DND-41 (cell line): ENCODE results near the gene TMEM209.

Source experiments
- ATAC-seq: fragments of 200-7000 bp; cut with Tn5 transposase; 3 replicates; pipeline ENCODE4 v1.9.1; 2021; ENCODE audit warnings: low read depth; ENCODE audit not compliant: insufficient read depth
- DNase-seq: peaks from one replicate; pipeline ENCODE4 v3.0.0-alpha.2; 2020
- H2AFZ ChIP-seq: 2 replicates; pipeline ENCODE4 v1.6.0; 2012; ENCODE audit warnings: low read depth, low read length
- H3K27ac ChIP-seq: 2 replicates; pipeline ENCODE4 v1.5.1; 2012; ENCODE audit warnings: low read length, inconsistent platforms
- H3K27me3 ChIP-seq: fragments of 200-600 bp; sonication (generic); 2 replicates; pipeline ENCODE4 v1.6.0; 2012; ENCODE audit warnings: low read length, mild to moderate bottlenecking, inconsistent platforms; ENCODE audit not compliant: insufficient read depth, poor library complexity
- H3K36me3 ChIP-seq: 2 replicates; pipeline ENCODE4 v1.5.1; 2012; ENCODE audit warnings: low read length, inconsistent platforms; ENCODE audit not compliant: insufficient read depth
- H3K4me1 ChIP-seq: 2 replicates; pipeline ENCODE4 v1.5.1; 2012; ENCODE audit warnings: mild to moderate bottlenecking, low read length; ENCODE audit not compliant: insufficient read depth
- H3K4me2 ChIP-seq: 2 replicates; pipeline ENCODE4 v1.6.0; 2012; ENCODE audit warnings: mild to moderate bottlenecking, moderate library complexity, low read length, inconsistent platforms; ENCODE audit not compliant: insufficient read depth
- H3K4me3 ChIP-seq, 2 experiments: fragments of 200-600 bp in 1 of 2; shearing (Covaris generic) in 1 of 2; 2 replicates each; pipeline ENCODE4 v1.5.1; 2012 to 2016; ENCODE audit warnings: inconsistent platforms in 2 of 2, low read length in 2 of 2, mild to moderate bottlenecking in 2 of 2, low read depth in 1 of 2, moderate library complexity in 1 of 2
- H3K79me2 ChIP-seq: 2 replicates; pipeline ENCODE4 v1.6.0; 2012; ENCODE audit warnings: low read length, inconsistent platforms; ENCODE audit not compliant: insufficient read depth
- H3K9ac ChIP-seq: 2 replicates; pipeline ENCODE4 v1.6.0; 2012; ENCODE audit warnings: low read depth, mild to moderate bottlenecking, inconsistent platforms, low read length, moderate library complexity
- H3K9me3 ChIP-seq: 2 replicates; pipeline ENCODE4 v1.5.1; 2012; ENCODE audit warnings: low read length, moderate library complexity, mild to moderate bottlenecking, inconsistent platforms; ENCODE audit not compliant: insufficient read depth, severe bottlenecking
- H4K20me1 ChIP-seq: 2 replicates; pipeline ENCODE4 v1.6.0; 2012; ENCODE audit warnings: low read length; ENCODE audit not compliant: insufficient read depth
- EZH2 ChIP-seq: IDR thresholded peaks from 3 replicates; pipeline ENCODE4 v1.6.1; 2012; ENCODE audit warnings: borderline replicate concordance, low read depth, mild to moderate bottlenecking, moderate library complexity, low read length, inconsistent platforms; ENCODE audit not compliant: severe bottlenecking
- TF ChIP-seq, protein P1 (sequence below): IDR thresholded peaks from 2 replicates; pipeline ENCODE4 v1.5.1; 2012; ENCODE audit warnings: borderline replicate concordance, low read length, moderate library complexity, mild to moderate bottlenecking; ENCODE audit not compliant: poor library complexity, severe bottlenecking; ENCODE audit errors: extremely low read depth

The TMEM209 gene

DNA sequence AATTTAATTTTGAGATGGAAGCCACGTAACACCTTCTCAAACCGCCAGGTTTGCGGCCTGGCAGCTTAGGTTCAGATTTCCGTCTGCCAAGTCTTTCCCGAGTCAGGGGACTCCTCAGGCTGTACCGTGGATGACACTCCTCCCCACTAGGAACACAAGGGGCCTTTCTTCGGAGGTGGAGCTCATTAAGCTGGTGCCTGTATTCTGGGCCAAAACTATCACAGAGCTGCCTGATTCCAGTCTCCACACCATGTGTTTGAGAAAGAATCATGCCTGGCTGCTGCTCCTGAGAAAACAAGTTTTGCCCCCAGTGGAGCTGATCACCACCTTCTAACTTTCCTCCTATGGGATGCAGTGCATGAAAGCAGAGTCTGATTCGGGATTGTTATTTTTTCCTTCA is 44.8 kb downstream of the TMEM209 start:
- no peaks in the 10 kb centered on the region; the same call in 1 of the 2 replicates for H4K20me1 ChIP-seq
- no peak overlapping the region for H3K4me2 ChIP-seq
- no peaks in the 10 kb centered on the region for H3K79me2 ChIP-seq
- H3K4me1 ChIP-seq = no peaks in the 10 kb centered on the region
- TF ChIP-seq EZH2 = no peak
- TF ChIP-seq, protein P1, sequence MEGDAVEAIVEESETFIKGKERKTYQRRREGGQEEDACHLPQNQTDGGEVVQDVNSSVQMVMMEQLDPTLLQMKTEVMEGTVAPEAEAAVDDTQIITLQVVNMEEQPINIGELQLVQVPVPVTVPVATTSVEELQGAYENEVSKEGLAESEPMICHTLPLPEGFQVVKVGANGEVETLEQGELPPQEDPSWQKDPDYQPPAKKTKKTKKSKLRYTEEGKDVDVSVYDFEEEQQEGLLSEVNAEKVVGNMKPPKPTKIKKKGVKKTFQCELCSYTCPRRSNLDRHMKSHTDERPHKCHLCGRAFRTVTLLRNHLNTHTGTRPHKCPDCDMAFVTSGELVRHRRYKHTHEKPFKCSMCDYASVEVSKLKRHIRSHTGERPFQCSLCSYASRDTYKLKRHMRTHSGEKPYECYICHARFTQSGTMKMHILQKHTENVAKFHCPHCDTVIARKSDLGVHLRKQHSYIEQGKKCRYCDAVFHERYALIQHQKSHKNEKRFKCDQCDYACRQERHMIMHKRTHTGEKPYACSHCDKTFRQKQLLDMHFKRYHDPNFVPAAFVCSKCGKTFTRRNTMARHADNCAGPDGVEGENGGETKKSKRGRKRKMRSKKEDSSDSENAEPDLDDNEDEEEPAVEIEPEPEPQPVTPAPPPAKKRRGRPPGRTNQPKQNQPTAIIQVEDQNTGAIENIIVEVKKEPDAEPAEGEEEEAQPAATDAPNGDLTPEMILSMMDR = no peak
- no peaks in the 10 kb centered on the region for H3K9me3 ChIP-seq
- no peak for ATAC-seq
- H3K27ac ChIP-seq = no peak overlapping the region
- peaks cover 49% of the 10 kb centered on the region for H3K36me3 ChIP-seq
- H3K27me3 ChIP-seq = no peaks in the 10 kb centered on the region
- no peak overlapping the region for H3K9ac ChIP-seq
- no peak overlapping the region for H2AFZ ChIP-seq
- no peak for DNase-seq
- H3K4me3 ChIP-seq = no peak overlapping the region

DNA sequence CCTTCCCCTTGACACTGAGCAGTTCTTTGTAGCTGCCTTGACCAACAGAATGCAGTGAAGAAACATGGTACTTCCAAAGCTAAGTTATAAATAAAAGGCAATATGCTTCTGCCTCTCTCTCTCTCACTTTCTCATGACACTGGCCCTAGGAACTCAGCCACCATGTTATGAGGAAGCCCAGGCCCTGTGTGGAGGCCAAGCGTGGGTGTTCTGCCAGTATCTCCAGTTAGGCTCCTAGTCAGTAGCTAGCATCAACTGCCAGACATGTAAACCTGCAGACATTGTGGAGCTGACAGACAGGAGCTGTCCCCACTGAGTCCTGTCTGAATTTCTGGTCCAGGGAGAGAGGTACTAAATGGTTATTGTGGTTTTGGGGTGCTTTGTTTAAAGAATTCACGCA is 45.2 kb downstream of the TMEM209 start:
- DNase-seq = no peak
- Histone ChIP-seq H2AFZ (no peak overlapping the region), H3K79me2 (no peaks in the 10 kb centered on the region), H3K27ac (no peak overlapping the region), H4K20me1 (no peaks in the 10 kb centered on the region; the same call in 1 of the 2 replicates), H3K9ac (no peak overlapping the region), H3K4me1 (no peaks in the 10 kb centered on the region), H3K4me2 (no peak overlapping the region), H3K36me3 (peaks cover 45% of the 10 kb centered on the region), H3K4me3 (no peak overlapping the region), H3K27me3 (no peaks in the 10 kb centered on the region), H3K9me3 (no peaks in the 10 kb centered on the region)
- ATAC-seq = no peak
- TF ChIP-seq, protein P1 = no peak
- TF ChIP-seq EZH2 = no peak

DNA sequence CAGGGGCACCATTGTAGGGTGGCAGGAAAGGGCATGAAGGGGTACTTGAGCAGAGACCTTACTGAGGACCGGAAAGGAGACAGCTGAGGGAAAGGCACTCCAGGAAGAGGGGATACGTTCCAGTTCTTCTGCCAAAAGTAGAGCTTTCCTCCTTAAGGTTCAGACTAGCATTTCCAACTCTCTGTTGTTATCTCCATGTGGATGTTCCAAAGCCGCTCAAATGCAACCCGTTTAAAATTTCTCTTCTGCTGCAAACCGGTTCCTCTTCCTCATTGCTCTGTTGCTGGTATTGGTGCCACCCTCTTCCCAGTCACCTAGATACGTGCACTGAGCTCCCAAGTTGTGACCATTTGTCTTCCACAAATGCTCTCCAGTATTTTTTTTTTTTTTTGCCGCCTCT is 47.5 kb downstream of the TMEM209 start:
- Histone ChIP-seq H3K79me2 (no peaks in the 10 kb centered on the region), H3K27me3 (no peaks in the 10 kb centered on the region), H4K20me1 (peaks cover 7% of the 10 kb centered on the region), H3K4me2 (no peak overlapping the region), H3K36me3 (peaks cover 22% of the 10 kb centered on the region), H2AFZ (no peak overlapping the region), H3K4me3 (no peak overlapping the region), H3K9ac (no peak overlapping the region), H3K9me3 (no peaks in the 10 kb centered on the region), H3K27ac (no peak overlapping the region), H3K4me1 (no peaks in the 10 kb centered on the region)
- DNase-seq (no peak), ATAC-seq (no peak)
- no peak for TF ChIP-seq EZH2
- TF ChIP-seq, protein P1 = no peak

DNA sequence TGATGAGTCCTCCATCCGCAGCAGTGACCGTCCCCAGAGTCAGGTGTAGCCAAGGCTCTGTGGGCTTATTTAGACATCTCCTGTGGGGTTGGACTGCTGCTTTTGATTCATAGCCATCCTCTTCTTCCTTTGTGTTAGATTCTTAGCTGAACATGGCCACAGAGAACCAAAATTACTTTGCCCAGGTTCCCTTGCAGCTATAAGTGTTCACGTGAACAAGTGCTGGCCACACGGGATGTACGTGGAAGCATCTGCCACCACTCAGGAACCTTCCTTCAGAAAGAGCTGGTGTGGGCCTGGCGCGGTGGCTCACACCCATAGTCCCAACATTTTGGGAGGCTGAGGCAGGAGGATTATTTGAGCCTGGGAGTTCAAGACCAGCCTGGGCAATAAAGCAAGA is 49.1 kb downstream of the TMEM209 start:
- H2AFZ ChIP-seq = no peak overlapping the region
- no peaks in the 10 kb centered on the region for H3K79me2 ChIP-seq
- H3K4me2 ChIP-seq = no peak overlapping the region
- peaks cover 8% of the 10 kb centered on the region; the same call in 1 of the 2 replicates for H3K36me3 ChIP-seq
- no peak for ATAC-seq
- no peaks in the 10 kb centered on the region for H3K9me3 ChIP-seq
- no peak overlapping the region for H3K9ac ChIP-seq
- no peaks in the 10 kb centered on the region for H3K4me1 ChIP-seq
- no peak for TF ChIP-seq EZH2
- TF ChIP-seq, protein P1 = no peak
- no peak for DNase-seq
- no peaks in the 10 kb centered on the region for H3K27me3 ChIP-seq
- H3K27ac ChIP-seq = no peak overlapping the region
- H3K4me3 ChIP-seq = no peak overlapping the region
- H4K20me1 ChIP-seq = peaks cover 14% of the 10 kb centered on the region
